ENCODE data around the gene ZC2HC1C.
"Not testable (repeated sequence)": the region's sequence is repeated elsewhere in the genome, so short reads cannot be mapped to it uniquely, and the experiment has no call there.

The ZC2HC1C gene

GRCh38 chr14:75096959-75097358, 27.5 kb downstream of the ZC2HC1C start:
- no peak for DNase-seq

- DNase-seq = no peak
Measured at GRCh38 chr14:75098212-75098611, 28.8 kb downstream of the ZC2HC1C start.

GRCh38 chr14:75098682-75099081, 29.2 kb downstream of the ZC2HC1C start:
- no peak for DNase-seq

GRCh38 chr14:75101491-75101890, 32.0 kb downstream of the ZC2HC1C start:
- no peak for DNase-seq

- no peak for DNase-seq
Measured at GRCh38 chr14:75107186-75107585, 37.7 kb downstream of the ZC2HC1C start.

GRCh38 chr14:75109877-75110276, 40.4 kb downstream of the ZC2HC1C start:
- DNase-seq = no peak

GRCh38 chr14:75113932-75114539, 44.6 kb downstream of the ZC2HC1C start:
- peak; percentile 4 for DNase-seq

GRCh38 chr14:75119056-75119455, 49.6 kb downstream of the ZC2HC1C start:
- DNase-seq = no peak

GRCh38 chr14:75120541-75121291, 51.3 kb downstream of the ZC2HC1C start:
- no peak for DNase-seq

- no peak for DNase-seq
Measured at GRCh38 chr14:75121552-75121951, 52.1 kb downstream of the ZC2HC1C start.

- DNase-seq = peak; percentile 67
Measured at GRCh38 chr14:75123991-75124390, 54.5 kb downstream of the ZC2HC1C start.

GRCh38 chr14:75125617-75126016, 56.2 kb downstream of the ZC2HC1C start:
- peak; percentile 11 for DNase-seq

GRCh38 chr14:75126121-75126544, 56.7 kb downstream of the ZC2HC1C start:
- peak; percentile 47 for DNase-seq

- peak; percentile 87 for DNase-seq
Measured at GRCh38 chr14:75126679-75127473, 57.4 kb downstream of the ZC2HC1C start, which contains the start of gene NEK9. NEK9 (minus strand) TSS chr14:75127048; CDS start chr14:75126921, 127 bp downstream.

- not testable (repeated sequence) for DNase-seq
Measured at GRCh38 chr14:75127474-75127820, 58.0 kb downstream of the ZC2HC1C start.

GRCh38 chr14:75127903-75128595, 58.6 kb downstream of the ZC2HC1C start:
- no peak for DNase-seq

GRCh38 chr14:75128596-75128990, 59.2 kb downstream of the ZC2HC1C start:
- DNase-seq = no peak
